ENCODE results near the gene C12orf60.

C12orf60 gene

DNA sequence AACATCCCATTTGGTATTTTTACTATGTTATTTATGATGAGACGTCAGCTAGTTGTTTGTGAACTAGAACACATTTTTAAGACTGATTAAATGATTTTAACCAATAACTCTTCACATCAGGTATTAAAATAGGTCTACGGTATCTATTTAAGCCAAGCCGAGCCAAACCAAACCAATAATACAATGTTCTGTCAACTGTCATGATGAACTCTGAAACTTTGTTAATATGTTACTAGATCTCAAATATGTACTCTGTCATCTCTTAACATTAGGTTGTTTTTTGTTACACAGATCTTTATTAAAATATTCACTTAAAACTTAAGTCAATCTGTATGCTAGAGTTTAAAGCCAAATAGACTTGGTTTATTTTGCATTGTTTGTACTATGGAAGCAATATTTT, 38.8 kb downstream of the C12orf60 start:
- H3K27ac Mint-ChIP-seq = no peak overlapping the region
- H3K36me3 Mint-ChIP-seq (ENCODE audit: low read depth) = no peaks in the 10 kb centered on the region
- H3K4me1 Mint-ChIP-seq = peaks cover 13% of the 10 kb centered on the region
- no peak for DNase-seq
- H3K27me3 Mint-ChIP-seq (ENCODE audit: low read depth, poor library complexity) = peaks cover 3% of the 10 kb centered on the region
- TF ChIP-seq, protein P1, sequence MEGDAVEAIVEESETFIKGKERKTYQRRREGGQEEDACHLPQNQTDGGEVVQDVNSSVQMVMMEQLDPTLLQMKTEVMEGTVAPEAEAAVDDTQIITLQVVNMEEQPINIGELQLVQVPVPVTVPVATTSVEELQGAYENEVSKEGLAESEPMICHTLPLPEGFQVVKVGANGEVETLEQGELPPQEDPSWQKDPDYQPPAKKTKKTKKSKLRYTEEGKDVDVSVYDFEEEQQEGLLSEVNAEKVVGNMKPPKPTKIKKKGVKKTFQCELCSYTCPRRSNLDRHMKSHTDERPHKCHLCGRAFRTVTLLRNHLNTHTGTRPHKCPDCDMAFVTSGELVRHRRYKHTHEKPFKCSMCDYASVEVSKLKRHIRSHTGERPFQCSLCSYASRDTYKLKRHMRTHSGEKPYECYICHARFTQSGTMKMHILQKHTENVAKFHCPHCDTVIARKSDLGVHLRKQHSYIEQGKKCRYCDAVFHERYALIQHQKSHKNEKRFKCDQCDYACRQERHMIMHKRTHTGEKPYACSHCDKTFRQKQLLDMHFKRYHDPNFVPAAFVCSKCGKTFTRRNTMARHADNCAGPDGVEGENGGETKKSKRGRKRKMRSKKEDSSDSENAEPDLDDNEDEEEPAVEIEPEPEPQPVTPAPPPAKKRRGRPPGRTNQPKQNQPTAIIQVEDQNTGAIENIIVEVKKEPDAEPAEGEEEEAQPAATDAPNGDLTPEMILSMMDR (IDR thresholded peaks at IDR 0.05) = no peak
- no peak overlapping the region for H3K4me3 Mint-ChIP-seq
- H3K9me3 Mint-ChIP-seq = peaks cover 9% of the 10 kb centered on the region

DNA sequence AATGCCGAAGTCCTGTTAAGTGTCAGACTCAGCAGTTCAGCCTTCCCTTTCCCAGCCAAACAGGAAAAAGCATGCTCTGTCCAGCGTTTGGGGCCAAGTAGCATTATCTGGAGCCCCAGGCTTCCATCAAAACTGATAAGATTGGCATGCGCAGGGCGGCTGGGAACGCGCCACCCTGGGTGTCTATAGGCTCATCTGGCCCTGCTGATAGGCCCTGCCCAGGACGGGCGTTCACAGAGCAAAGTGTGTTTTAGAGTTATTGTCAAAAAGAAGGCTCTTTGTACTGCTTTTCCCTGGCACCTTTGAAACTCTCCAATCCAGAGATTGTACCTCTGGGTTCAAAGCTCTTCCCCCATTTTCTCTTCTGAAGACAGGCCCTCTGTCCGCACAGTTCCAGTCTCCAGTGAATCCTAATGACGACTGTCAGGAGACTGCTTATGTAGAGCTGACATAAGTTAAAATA, 40.0 kb downstream of the C12orf60 start, which contains the start of gene ART4:
Gene ART4, minus strand, starts transcription at position 102 of the 463 bp plus-strand sequence. CDS start 413 bp downstream, outside the sequence.
- Mint-ChIP-seq H3K4me1 (peaks cover 23% of the 10 kb centered on the region), H3K27ac (no peak within 1 kb of the TSS), H3K27me3 (ENCODE audit: low read depth, poor library complexity) (peaks cover 3% of the 10 kb centered on the region), H3K9me3 (peaks cover 9% of the 10 kb centered on the region), H3K4me3 (no peak within 1 kb of the TSS), H3K36me3 (ENCODE audit: low read depth) (no peaks in the 10 kb centered on the region)
- TF ChIP-seq, protein P1 (IDR thresholded peaks at IDR 0.05) = no peak
- DNase-seq = no peak

DNA sequence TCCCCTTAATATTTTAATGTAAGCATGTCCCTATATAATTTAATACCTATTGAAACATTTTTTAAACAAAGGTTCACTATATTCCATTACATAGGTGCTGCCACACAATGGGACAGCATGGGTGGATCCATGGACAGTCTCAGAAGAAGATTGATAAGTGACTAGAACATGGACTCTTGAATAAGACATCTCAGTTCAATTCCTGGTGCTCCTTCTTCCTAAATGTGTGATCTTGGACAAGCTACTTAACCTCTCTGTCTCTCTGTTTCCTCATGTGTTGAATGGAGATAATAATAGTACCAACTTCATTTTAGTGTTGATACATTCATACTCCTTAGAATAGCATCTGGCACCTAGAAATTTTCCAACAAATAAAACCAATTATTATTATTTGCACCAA, 40.9 kb downstream of the C12orf60 start:
- Mint-ChIP-seq H3K9me3 (peaks cover 4% of the 10 kb centered on the region), H3K27ac (no peak overlapping the region), H3K36me3 (ENCODE audit: low read depth) (no peaks in the 10 kb centered on the region), H3K4me1 (peaks cover 33% of the 10 kb centered on the region), H3K4me3 (no peak overlapping the region), H3K27me3 (ENCODE audit: low read depth, poor library complexity) (peaks cover 3% of the 10 kb centered on the region)
- DNase-seq = no peak
- TF ChIP-seq, protein P1 (IDR thresholded peaks at IDR 0.05) = no peak

DNA sequence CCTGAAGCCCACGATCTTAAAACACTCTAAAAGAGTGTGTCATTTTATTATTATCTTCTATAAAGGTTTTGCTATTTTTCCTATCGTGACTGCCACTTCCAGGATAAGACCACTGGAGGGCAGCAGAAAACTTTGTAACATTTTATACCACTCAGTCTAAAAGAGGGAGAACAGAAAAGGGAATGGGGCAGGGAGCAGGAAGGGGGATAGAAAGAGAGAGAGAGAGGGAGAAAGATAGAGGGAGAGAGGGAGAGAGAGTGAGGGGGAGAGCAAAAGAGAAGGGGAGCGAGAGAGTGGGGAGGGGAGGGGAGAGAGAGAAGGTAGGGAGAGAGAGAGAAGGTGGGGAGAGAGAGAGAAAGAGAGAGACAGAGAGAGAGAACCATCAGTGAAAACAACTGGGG, 41.9 kb downstream of the C12orf60 start:
- no peaks in the 10 kb centered on the region for H3K36me3 Mint-ChIP-seq (ENCODE audit: low read depth)
- H3K9me3 Mint-ChIP-seq = no peaks in the 10 kb centered on the region
- peaks cover 7% of the 10 kb centered on the region for H3K27me3 Mint-ChIP-seq (ENCODE audit: low read depth, poor library complexity)
- H3K4me3 Mint-ChIP-seq = no peak overlapping the region
- peaks cover 38% of the 10 kb centered on the region for H3K4me1 Mint-ChIP-seq
- no peak overlapping the region for H3K27ac Mint-ChIP-seq
- TF ChIP-seq, protein P1 (IDR thresholded peaks at IDR 0.05) = peak; percentile 63
- peak; percentile 39 for DNase-seq

DNA sequence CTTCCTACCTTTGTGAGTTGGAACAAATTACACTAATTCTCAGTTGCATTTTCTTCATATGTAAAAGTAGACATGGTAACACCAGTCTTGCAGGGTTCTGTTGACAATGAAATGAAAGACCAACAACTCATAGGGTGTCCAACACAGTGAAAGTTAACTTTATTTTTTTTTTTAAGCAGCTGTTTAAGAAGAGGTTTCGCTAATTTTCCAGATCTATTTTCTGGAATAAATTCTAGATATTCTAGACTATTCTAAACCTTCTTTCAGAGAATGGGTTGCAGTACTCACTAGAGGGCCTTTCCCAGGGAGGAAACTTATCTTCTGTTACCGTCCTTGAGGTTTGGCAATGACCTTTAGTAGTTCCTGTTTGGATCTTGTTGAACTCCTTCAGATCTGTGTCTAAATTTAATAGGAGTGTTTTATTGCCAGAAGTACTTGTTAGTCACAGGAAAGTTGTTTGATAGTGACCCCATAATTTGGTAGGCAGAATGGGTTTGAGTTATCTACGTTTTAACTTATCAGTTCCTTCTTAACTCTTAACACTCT, 42.6 kb downstream of the C12orf60 start:
- Mint-ChIP-seq H3K27ac (no peak overlapping the region), H3K27me3 (ENCODE audit: low read depth, poor library complexity) (peaks cover 7% of the 10 kb centered on the region), H3K4me1 (peaks cover 46% of the 10 kb centered on the region), H3K9me3 (no peaks in the 10 kb centered on the region), H3K36me3 (ENCODE audit: low read depth) (no peaks in the 10 kb centered on the region), H3K4me3 (no peak overlapping the region)
- no peak for DNase-seq
- TF ChIP-seq, protein P1 (IDR thresholded peaks at IDR 0.05) = no peak
